A549 (cell line): ENCODE results near the gene WNT5B. TPM values are rescaled to one million over a fixed set of nuclear protein-coding genes. Genes with fewer than 3 reads are reported as not detected.

Source experiments
- ATAC-seq, 2 experiments: fragments of 200-7000 bp in 1 of 2; fragments of >200 bp in 1 of 2; cut with Nextera tagmentation in 1 of 2; cut with Tn5 transposase in 1 of 2; 3 replicates each; pipeline versions ENCODE4 v1.8.0 to v1.9.1; 2018 to 2020; ENCODE audit warnings: mild to moderate bottlenecking in 1 of 2, moderate library complexity in 1 of 2
- CTCF ChIA-PET: fragments of 300-600 bp; sonication (Branson Sonifier 250); formaldehyde crosslinking; extraction: SDS; loops from one replicate; lab custom pipeline; 2021; ENCODE audit warnings: antibody characterized with exemption, inconsistent platforms; lab: Yijun Ruan, JAX
- POLR2A ChIA-PET: fragments of 350-600 bp; formaldehyde crosslinking; extraction: SDS; loops from one replicate; lab custom pipeline; 2021; ENCODE audit warnings: antibody characterized with exemption, inconsistent platforms; lab: Yijun Ruan, JAX
- DNase-seq, 2 experiments: peaks; one replicate each; pipeline versions ENCODE4 v3.0.0 to v3.0.0-alpha.2; 2011 to 2016; ENCODE audit warnings: low read depth in 1 of 2, low spot score in 1 of 2
- FAIRE-seq: peaks from 2 replicates; lab custom pipeline; 2011; peaks lifted over from hg19 to GRCh38; lab: Jason Lieb, UNC
- H3K27ac ChIP-seq, 2 experiments: fragments of >200 bp; sonication (Bioruptor Twin); formaldehyde crosslinking; 3 replicates each; pipeline ENCODE4 v1.5.1; 2016 to 2017
- H3K4me1 ChIP-seq: fragments of >200 bp; sonication (Bioruptor Twin); formaldehyde crosslinking; 3 replicates; pipeline ENCODE4 v1.6.1; 2016
- H3K4me2 ChIP-seq: fragments of >200 bp; sonication (Bioruptor Twin); formaldehyde crosslinking; 3 replicates; pipeline ENCODE4 v1.6.1; 2016
- H3K4me3 ChIP-seq: fragments of >200 bp; sonication (Bioruptor Twin); formaldehyde crosslinking; 3 replicates; pipeline ENCODE4 v1.5.1; 2016
- H3K9me3 ChIP-seq: fragments of >200 bp; sonication (Bioruptor Twin); formaldehyde crosslinking; 3 replicates; pipeline ENCODE4 v1.6.1; 2016
- EHMT2 ChIP-seq: fragments of 200-600 bp; sonication (generic); IDR thresholded peaks from 2 replicates; pipeline ENCODE4 v1.6.1; 2016; ENCODE audit warnings: antibody characterized with exemption, low read depth, mild to moderate bottlenecking, moderate library complexity
- EP300 ChIP-seq, 2 experiments: fragments of >200 bp; sonication (Bioruptor Twin); formaldehyde crosslinking; IDR thresholded peaks; 2 replicates in 1 of 2; 3 replicates in 1 of 2; pipeline ENCODE4 v1.6.1; 2016 to 2017
- FOXS1 ChIP-seq: fragments of 250-450 bp; sonication (Bioruptor Pico); IDR thresholded peaks from 2 replicates; pipeline ENCODE4 v1.5.0; 2020; ENCODE audit warnings: mild to moderate bottlenecking, moderate library complexity
- GATA3 ChIP-seq: IDR thresholded peaks from 2 replicates; pipeline ENCODE4 v1.6.1; 2012; ENCODE audit warnings: borderline replicate concordance
- HOXA7 ChIP-seq: fragments of 250-450 bp; sonication (Bioruptor Pico); IDR thresholded peaks from 2 replicates; pipeline ENCODE4 v1.5.0; 2020; ENCODE audit warnings: mild to moderate bottlenecking, moderate library complexity
- HOXB13 ChIP-seq: fragments of 250-450 bp; sonication (Bioruptor Pico); IDR thresholded peaks from 2 replicates; pipeline ENCODE4 v1.5.0; 2020; ENCODE audit warnings: low read depth, mild to moderate bottlenecking, moderate library complexity
- RFX5 ChIP-seq: fragments of 450-650 bp; IDR thresholded peaks from 2 replicates; pipeline ENCODE4 v1.7.1; 2014; ENCODE audit warnings: antibody characterized with exemption, mild to moderate bottlenecking, moderate library complexity
- RNF2 ChIP-seq: fragments of 200-600 bp; sonication (generic); IDR thresholded peaks from 2 replicates; pipeline ENCODE4 v1.6.1; 2016; ENCODE audit warnings: low read depth, mild to moderate bottlenecking, antibody characterized with exemption, moderate library complexity, borderline replicate concordance
- TFCP2L1 ChIP-seq: fragments of 250-450 bp; sonication (Bioruptor Pico); IDR thresholded peaks from 2 replicates; pipeline ENCODE4 v1.5.0; 2021; ENCODE audit warnings: mild to moderate bottlenecking
- WGBS: methylation state at CpG from one replicate; pipeline ENCODE4 v1.1.6; 2017; ENCODE audit errors: missing lambda C conversion rate; 5-methylcytosine and 5-hydroxymethylcytosine counted together
- polyA minus RNA-seq: library from RNA; depleted of rRNA, polyadenylated mRNA; stranded (reverse); fragments of >200 nt; gene quantifications from 2 replicates; pipeline ENCODE4 v1.2.3, GENCODE V29; 2011; rRNA and poly(A)+ RNA removed
- polyA plus RNA-seq, 4 experiments: library from polyadenylated mRNA; depleted of rRNA in 3 of 4; stranded (reverse); fragments of >200 nt; fragmentation: RNase III in 1 of 4; extraction: RNeasy Plus Mini Kit Qiagen cat#74134 plus additional on column Dnase treatment in 1 of 4; gene quantifications; 2 replicates in 3 of 4; 3 replicates in 1 of 4; pipeline ENCODE4 v1.2.3, GENCODE V29; 2011 to 2017
- TF ChIP-seq, protein P1 (sequence below): IDR thresholded peaks from 2 replicates; pipeline ENCODE4 v1.6.1; 2012; ENCODE audit warnings: low read depth, borderline replicate concordance
- TF ChIP-seq, protein P2 (sequence below): fragments of 250-450 bp; sonication (Bioruptor Pico); IDR thresholded peaks from 2 replicates; pipeline ENCODE4 v1.5.0; 2021; ENCODE audit warnings: mild to moderate bottlenecking, moderate library complexity, borderline replicate concordance

The WNT5B gene
- polyA plus RNA-seq (2011; rRNA removed), result 1.3 TPM in 2 replicates
- polyA plus RNA-seq (2012; cell fraction: cytosol; rRNA removed), result 1.0 and 2.1 TPM in 2 replicates
- 4.0 and 4.2 TPM in 2 replicates for polyA plus RNA-seq (2012; cell fraction: nucleus; rRNA removed)
- polyA plus RNA-seq (2017; fragmentation: RNase III; extraction: RNeasy Plus Mini Kit Qiagen cat#74134 plus additional on column Dnase treatment), result 1.0 to 1.6 TPM (median 1.5 TPM) in 3 replicates
- polyA minus RNA-seq, result 1.4 and 2.9 TPM in 2 replicates

DNA sequence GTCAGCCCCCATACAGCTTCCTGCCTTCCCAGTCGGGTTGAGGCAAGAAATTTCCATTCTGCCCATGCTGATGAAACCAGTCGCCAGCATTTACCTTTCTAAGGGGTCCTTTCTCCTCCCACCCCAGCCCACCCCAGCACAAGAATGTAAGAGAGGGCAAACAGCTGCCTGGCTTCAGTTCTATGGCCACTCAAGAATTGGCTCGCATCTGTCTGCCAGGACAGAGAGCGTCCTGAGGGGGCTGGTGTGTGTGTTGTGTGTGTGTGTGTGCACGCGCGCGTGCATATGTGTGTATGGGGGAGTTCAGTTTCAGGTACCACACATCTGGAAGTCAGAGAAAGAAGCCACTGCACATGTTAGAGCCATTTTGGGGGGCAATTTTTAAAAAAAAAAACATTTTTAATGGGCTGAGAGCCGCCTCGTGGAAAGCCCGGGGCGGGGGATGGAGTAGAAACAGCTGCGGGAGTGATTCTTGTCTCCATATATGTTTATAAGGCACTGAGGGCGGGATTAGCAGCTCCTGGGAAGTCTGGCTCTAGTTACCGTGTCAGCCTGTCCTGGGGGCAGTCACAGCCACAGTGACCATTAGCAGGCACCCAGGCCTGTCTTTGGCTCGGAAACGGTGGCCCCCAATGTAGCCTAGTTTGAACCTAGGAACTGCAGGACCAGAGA is at the start of gene WNT5B:
WNT5B (plus strand) TSS at position 566 of the 672 bp plus-strand sequence. CDS start 2,124 bp downstream, outside the sequence.
- H3K9me3 ChIP-seq, result no peaks in the 10 kb centered on the region
- H3K27ac ChIP-seq, result peak within 1 kb of the TSS; percentile 57 to 82; a peak in 5 of 6 replicates
- POLR2A ChIA-PET, result no interaction called here
- no peak for FAIRE-seq
- 87% methylated on average over 17 of the region's 17 CpGs for WGBS
- peaks cover 7% of the 10 kb centered on the region; the same call in 1 of the 3 replicates for H3K4me1 ChIP-seq
- peak within 1 kb of the TSS; percentile 100 for H3K4me2 ChIP-seq
- no peak for ATAC-seq
- TF ChIP-seq FOXS1 (CRISPR knock-in tag), result no peak
- no peak for TF ChIP-seq HOXA7 (CRISPR knock-in tag)
- TF ChIP-seq RNF2, result no peak
- no peak for TF ChIP-seq EHMT2
- TF ChIP-seq TFCP2L1 (CRISPR knock-in tag), result no peak
- TF ChIP-seq, protein P1, sequence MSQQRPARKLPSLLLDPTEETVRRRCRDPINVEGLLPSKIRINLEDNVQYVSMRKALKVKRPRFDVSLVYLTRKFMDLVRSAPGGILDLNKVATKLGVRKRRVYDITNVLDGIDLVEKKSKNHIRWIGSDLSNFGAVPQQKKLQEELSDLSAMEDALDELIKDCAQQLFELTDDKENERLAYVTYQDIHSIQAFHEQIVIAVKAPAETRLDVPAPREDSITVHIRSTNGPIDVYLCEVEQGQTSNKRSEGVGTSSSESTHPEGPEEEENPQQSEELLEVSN, result no peak
- DNase-seq, result no peak
- H3K4me3 ChIP-seq, result peak within 1 kb of the TSS; percentile 56
- CTCF ChIA-PET, result interaction anchor here (0.6 to 16.6 kb wide), 11 partner anchors 8 to 988 kb away, joined by 3 to 210 read pairs (median 6); no protein-coding TSS in a partner anchor

DNA sequence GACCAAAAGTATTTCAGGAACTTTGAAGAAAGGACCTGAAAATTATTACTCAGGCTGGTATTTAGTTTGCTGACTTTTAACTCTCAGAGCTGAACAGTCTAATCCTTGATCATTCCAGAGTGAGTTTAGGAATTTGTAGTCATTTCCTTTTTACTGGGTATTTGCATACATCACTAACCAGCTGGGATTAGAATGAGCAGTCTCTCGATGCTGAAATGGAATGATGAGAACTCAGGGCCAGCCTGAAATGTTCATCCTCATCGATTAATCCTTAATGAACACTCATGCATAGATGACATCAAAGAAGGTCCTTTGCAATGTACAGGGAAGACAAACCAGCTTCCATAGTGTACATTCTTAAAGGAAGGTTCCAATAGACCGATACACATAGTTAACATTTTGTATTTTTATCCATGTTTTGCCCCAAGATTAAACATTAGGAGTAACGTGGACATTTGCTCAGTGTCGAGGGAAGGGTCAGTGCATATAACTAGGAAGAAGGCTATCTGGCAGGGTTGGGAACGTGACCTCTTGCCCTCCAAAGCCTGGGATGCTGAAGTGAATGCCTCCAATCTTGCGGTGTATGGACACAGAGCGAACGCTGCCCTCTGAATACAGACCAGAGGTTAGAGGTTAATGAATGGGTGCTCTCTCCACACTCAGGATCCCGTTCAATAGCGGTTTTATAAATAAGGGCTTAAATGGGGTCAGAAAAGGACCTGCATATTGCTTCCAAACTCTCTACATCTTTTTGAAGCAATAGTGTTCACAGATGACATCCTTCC is 49.2 kb upstream of the WNT5B start:
- no peak overlapping the region for H3K27ac ChIP-seq
- ATAC-seq, result no peak
- no peak overlapping the region for H3K4me2 ChIP-seq
- WGBS, result 74% methylated on average over 11 of the region's 11 CpGs
- CTCF ChIA-PET, result interaction anchor here (0.7 to 12.2 kb wide), 3 partner anchors 454 to 813 kb away, joined by 3 to 198 read pairs (median 3); no protein-coding TSS in a partner anchor
- POLR2A ChIA-PET, result no interaction called here
- H3K4me1 ChIP-seq, result peaks cover 6% of the 10 kb centered on the region
- H3K4me3 ChIP-seq, result no peak overlapping the region
- FAIRE-seq, result no peak
- no peak for TF ChIP-seq GATA3
- TF ChIP-seq, protein P2, sequence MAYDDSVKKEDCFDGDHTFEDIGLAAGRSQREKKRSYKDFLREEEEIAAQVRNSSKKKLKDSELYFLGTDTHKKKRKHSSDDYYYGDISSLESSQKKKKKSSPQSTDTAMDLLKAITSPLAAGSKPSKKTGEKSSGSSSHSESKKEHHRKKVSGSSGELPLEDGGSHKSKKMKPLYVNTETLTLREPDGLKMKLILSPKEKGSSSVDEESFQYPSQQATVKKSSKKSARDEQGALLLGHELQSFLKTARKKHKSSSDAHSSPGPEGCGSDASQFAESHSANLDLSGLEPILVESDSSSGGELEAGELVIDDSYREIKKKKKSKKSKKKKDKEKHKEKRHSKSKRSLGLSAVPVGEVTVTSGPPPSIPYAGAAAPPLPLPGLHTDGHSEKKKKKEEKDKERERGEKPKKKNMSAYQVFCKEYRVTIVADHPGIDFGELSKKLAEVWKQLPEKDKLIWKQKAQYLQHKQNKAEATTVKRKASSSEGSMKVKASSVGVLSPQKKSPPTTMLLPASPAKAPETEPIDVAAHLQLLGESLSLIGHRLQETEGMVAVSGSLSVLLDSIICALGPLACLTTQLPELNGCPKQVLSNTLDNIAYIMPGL (CRISPR knock-in tag), result no peak
- DNase-seq, result no peak
- H3K9me3 ChIP-seq, result no peaks in the 10 kb centered on the region

DNA sequence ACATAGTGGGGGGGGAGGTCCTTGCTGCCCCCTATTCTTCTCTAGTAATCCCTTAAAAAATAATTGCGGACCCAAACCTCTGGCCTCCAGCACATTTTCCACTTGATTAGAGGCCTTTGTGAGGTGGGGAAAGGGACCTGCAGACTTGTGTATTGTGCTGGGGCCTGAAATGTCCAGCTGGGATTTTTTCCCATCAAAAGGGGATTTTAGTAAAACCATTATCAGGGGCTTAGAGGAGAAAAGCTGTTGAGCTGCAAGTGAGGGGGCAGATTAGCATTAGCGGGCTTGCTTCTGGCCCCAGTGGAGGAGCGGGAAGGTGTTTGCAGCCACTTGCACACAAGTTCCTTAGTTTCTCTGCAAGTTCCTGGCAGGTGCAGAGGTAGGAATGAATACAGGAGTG is 48.5 kb upstream of the WNT5B start:
- ATAC-seq, result no peak
- Histone ChIP-seq H3K4me3 (no peak overlapping the region), H3K4me1 (peaks cover 2% of the 10 kb centered on the region; the same call in 1 of the 3 replicates), H3K9me3 (no peaks in the 10 kb centered on the region), H3K4me2 (no peak overlapping the region), H3K27ac (no peak overlapping the region)
- ChIA-PET CTCF (interaction anchor here (0.7 to 12.2 kb wide), 2 partner anchors 463 to 814 kb away, joined by 3 to 198 read pairs; no protein-coding TSS in a partner anchor), POLR2A (no interaction called here)
- FAIRE-seq, result no peak
- DNase-seq, result no peak
- 95% methylated on average over 3 of the region's 3 CpGs for WGBS
- TF ChIP-seq RFX5 (no peak), FOXS1 (CRISPR knock-in tag) (no peak), EP300 (IDR thresholded peaks at IDR 0.05) (no peak), HOXB13 (CRISPR knock-in tag) (no peak)
